Left kidney (tissue), 8 donors: ENCODE data around the gene FBXO21. TPM values are rescaled to one million over a fixed set of nuclear protein-coding genes. Genes with fewer than 3 reads are reported as not detected.
"Not testable (repeated sequence)": the region's sequence is repeated elsewhere in the genome, so short reads cannot be mapped to it uniquely, and the experiment has no call there.

Experiments
- DNase-seq: peaks from one replicate; pipeline ENCODE4 v3.0.0-alpha.2; 2013
- long read RNA-seq, 8 donors: transcript quantifications; one replicate each; lab custom pipeline, GENCODE V29; 2026
- polyA plus RNA-seq: library from polyadenylated mRNA; unstranded; fragments of 120-200 nt; gene quantifications from one replicate; pipeline ENCODE4 v1.2.1, GENCODE V29; 2013; ENCODE audit not compliant: insufficient read length

Gene FBXO21
- polyA plus RNA-seq: 61.0 TPM
- long read RNA-seq, donor 1, full-length matches to known transcripts: 21 of 28 reads
- long read RNA-seq, donor 1, partial matches to known transcripts: 7 of 28 reads
- long read RNA-seq, donor 1, other reads (novel, unspliced or antisense): 0 of 28 reads
- long read RNA-seq, donor 2, full-length matches to known transcripts: 15 of 15 reads
- long read RNA-seq, donor 2, partial matches to known transcripts: 0 of 15 reads
- long read RNA-seq, donor 2, other reads (novel, unspliced or antisense): 0 of 15 reads
- long read RNA-seq, donor 3, full-length matches to known transcripts: 12 of 20 reads
- long read RNA-seq, donor 3, partial matches to known transcripts: 8 of 20 reads
- long read RNA-seq, donor 3, other reads (novel, unspliced or antisense): 0 of 20 reads
- long read RNA-seq, donor 4: 0 reads
- long read RNA-seq, donor 5, full-length matches to known transcripts: 9 of 18 reads
- long read RNA-seq, donor 5, partial matches to known transcripts: 9 of 18 reads
- long read RNA-seq, donor 5, other reads (novel, unspliced or antisense): 0 of 18 reads
- long read RNA-seq, donor 6, full-length matches to known transcripts: 17 of 24 reads
- long read RNA-seq, donor 6, partial matches to known transcripts: 7 of 24 reads
- long read RNA-seq, donor 6, other reads (novel, unspliced or antisense): 0 of 24 reads
- long read RNA-seq, donor 7, full-length matches to known transcripts: 22 of 44 reads
- long read RNA-seq, donor 7, partial matches to known transcripts: 22 of 44 reads
- long read RNA-seq, donor 7, other reads (novel, unspliced or antisense): 0 of 44 reads
- long read RNA-seq, donor 8, full-length matches to known transcripts: 14 of 14 reads
- long read RNA-seq, donor 8, partial matches to known transcripts: 0 of 14 reads
- long read RNA-seq, donor 8, other reads (novel, unspliced or antisense): 0 of 14 reads

GRCh38 chr12:117190210-117190781 is at the start of gene FBXO21:
TSS of gene FBXO21 (minus strand) at chr12:117190470. CDS start at chr12:117190456, 14 bp downstream.
- DNase-seq: peak; percentile 89

- peak; percentile 77 for DNase-seq
Observed at GRCh38 chr12:117236456-117237001, 46.3 kb upstream of the FBXO21 start.

GRCh38 chr12:117235261-117235660 is 45.0 kb upstream of the FBXO21 start:
- no peak for DNase-seq

- no peak for DNase-seq
Observed at GRCh38 chr12:117234441-117234840, 44.2 kb upstream of the FBXO21 start.

- DNase-seq: no peak
Observed at GRCh38 chr12:117231750-117232149, 41.5 kb upstream of the FBXO21 start.

- DNase-seq: no peak
Observed at GRCh38 chr12:117228239-117228638, 38.0 kb upstream of the FBXO21 start.

- no peak for DNase-seq
Observed at GRCh38 chr12:117227000-117227653, 36.9 kb upstream of the FBXO21 start.

- no peak for DNase-seq
Observed at GRCh38 chr12:117226505-117226904, 36.2 kb upstream of the FBXO21 start.

- DNase-seq: no peak
Observed at GRCh38 chr12:117225179-117225578, 34.9 kb upstream of the FBXO21 start.

GRCh38 chr12:117220947-117221346 is 30.7 kb upstream of the FBXO21 start:
- DNase-seq: not testable (repeated sequence)

- DNase-seq: no peak
Observed at GRCh38 chr12:117218149-117218548, 27.9 kb upstream of the FBXO21 start.

GRCh38 chr12:117216686-117217085 is 26.4 kb upstream of the FBXO21 start:
- no peak for DNase-seq

GRCh38 chr12:117214797-117215196 is 24.5 kb upstream of the FBXO21 start:
- DNase-seq: no peak

GRCh38 chr12:117213295-117213808 is 23.1 kb upstream of the FBXO21 start:
- no peak for DNase-seq

GRCh38 chr12:117212563-117213190 is 22.4 kb upstream of the FBXO21 start:
- peak; percentile 82 for DNase-seq

GRCh38 chr12:117210266-117210918 is 20.1 kb upstream of the FBXO21 start:
- no peak for DNase-seq

GRCh38 chr12:117209626-117210025 is 19.4 kb upstream of the FBXO21 start:
- DNase-seq: no peak

GRCh38 chr12:117208811-117209455 is 18.7 kb upstream of the FBXO21 start:
- no peak for DNase-seq

GRCh38 chr12:117208206-117208605 is 17.9 kb upstream of the FBXO21 start:
- no peak for DNase-seq

GRCh38 chr12:117207675-117208074 is 17.4 kb upstream of the FBXO21 start:
- DNase-seq: no peak
